Fibroblast of lung (primary cell): ENCODE measurements around the gene HIGD1A. TPM values are rescaled to one million over a fixed set of nuclear protein-coding genes. Genes with fewer than 3 reads are reported as not detected.
A peak's percentile ranks its signal among the peaks of the same experiment; 100 is the strongest.

ENCODE experiments used
- DNase-seq, 2 donors: peaks; one replicate each; pipeline versions ENCODE4 v3.0.0 to v3.0.0-alpha.2; 2010; ENCODE audit warnings: low read depth in 2 of 2
- H2AFZ ChIP-seq: 2 replicates; pipeline ENCODE4 v1.5.1; 2012; ENCODE audit warnings: low read length, control low read depth, inconsistent platforms
- H3K27ac ChIP-seq: 2 replicates; pipeline ENCODE4 v1.5.1; 2011; ENCODE audit warnings: low read length, control low read depth; ENCODE audit not compliant: insufficient read depth
- H3K27me3 ChIP-seq: 2 replicates; pipeline ENCODE4 v1.5.1; 2011; ENCODE audit warnings: mild to moderate bottlenecking, low read length; ENCODE audit not compliant: control insufficient read depth, insufficient read depth
- H3K36me3 ChIP-seq: 2 replicates; pipeline ENCODE4 v1.5.1; 2011; ENCODE audit warnings: low read length; ENCODE audit not compliant: control insufficient read depth, insufficient read depth
- H3K4me1 ChIP-seq: 2 replicates; pipeline ENCODE4 v1.5.1; 2011; ENCODE audit warnings: low read length; ENCODE audit not compliant: control insufficient read depth, insufficient read depth; ENCODE audit errors: extremely low read depth
- H3K4me2 ChIP-seq: 2 replicates; pipeline ENCODE4 v1.5.1; 2011; ENCODE audit warnings: low read length, control low read depth; ENCODE audit not compliant: insufficient read depth; ENCODE audit errors: extremely low read depth
- H3K4me3 ChIP-seq, 4 experiments: fragments of 200-600 bp in 1 of 4; sonication (generic) in 1 of 4; replicated peaks in 1 of 4; 2 replicates each; pipeline ENCODE4 v1.5.1; 2011 to 2016; ENCODE audit warnings: low read length in 4 of 4, low read depth in 3 of 4, mild to moderate bottlenecking in 3 of 4, control low read depth in 2 of 4, inconsistent platforms in 1 of 4, mixed read lengths in 1 of 4; ENCODE audit not compliant: insufficient read depth in 1 of 4; ENCODE audit errors: control extremely low read depth in 1 of 4
- H3K79me2 ChIP-seq: 2 replicates; pipeline ENCODE4 v1.5.1; 2012; ENCODE audit warnings: mild to moderate bottlenecking, low read length, inconsistent platforms; ENCODE audit not compliant: control insufficient read depth, insufficient read depth
- H3K9ac ChIP-seq: 2 replicates; pipeline ENCODE4 v1.5.1; 2011; ENCODE audit warnings: mild to moderate bottlenecking, low read length, control low read depth; ENCODE audit not compliant: insufficient read depth
- H3K9me3 ChIP-seq: 2 replicates; pipeline ENCODE4 v1.5.1; 2012; ENCODE audit warnings: low read depth, low read length; ENCODE audit not compliant: control insufficient read depth, insufficient read depth
- H4K20me1 ChIP-seq: 2 replicates; pipeline ENCODE4 v1.5.1; 2011; ENCODE audit warnings: low read length; ENCODE audit not compliant: control insufficient read depth, insufficient read depth; ENCODE audit errors: extremely low read depth
- EZH2 ChIP-seq: IDR thresholded peaks from 2 replicates; pipeline ENCODE4 v1.5.1; 2012; ENCODE audit warnings: low read length, control low read depth, mild to moderate bottlenecking; ENCODE audit errors: missing control alignments
- polyA plus RNA-seq, 2 donors: library from polyadenylated mRNA; depleted of rRNA in 1 of 2; stranded (reverse) in 1 of 2; unstranded in 1 of 2; fragments of >200 nt; gene quantifications; 2 replicates each; pipeline ENCODE4 v1.2.1, GENCODE V29; 2011 to 2012; ENCODE audit warnings: missing spikeins in 1 of 2
- total RNA-seq: library from RNA; depleted of rRNA; stranded (reverse); fragments of >200 nt; gene quantifications from 2 replicates; pipeline ENCODE4 v1.2.1, GENCODE V29; 2014
- TF ChIP-seq, protein P1 (sequence below), 2 donors: IDR thresholded peaks in 1 of 2; conservative IDR thresholded peaks in 1 of 2; 1 replicate in 1 of 2; 2 replicates in 1 of 2; pipeline ENCODE4 v1.5.1; 2011 to 2012; ENCODE audit warnings: low read length in 2 of 2, control low read depth in 1 of 2, inconsistent platforms in 1 of 2, low read depth in 1 of 2, mild to moderate bottlenecking in 1 of 2

Gene HIGD1A
- total and polyA plus RNA-seq, 2 donors (not counting 1 experiment from before 2014, with no cell fraction given): 121 to 245 TPM

DNA sequence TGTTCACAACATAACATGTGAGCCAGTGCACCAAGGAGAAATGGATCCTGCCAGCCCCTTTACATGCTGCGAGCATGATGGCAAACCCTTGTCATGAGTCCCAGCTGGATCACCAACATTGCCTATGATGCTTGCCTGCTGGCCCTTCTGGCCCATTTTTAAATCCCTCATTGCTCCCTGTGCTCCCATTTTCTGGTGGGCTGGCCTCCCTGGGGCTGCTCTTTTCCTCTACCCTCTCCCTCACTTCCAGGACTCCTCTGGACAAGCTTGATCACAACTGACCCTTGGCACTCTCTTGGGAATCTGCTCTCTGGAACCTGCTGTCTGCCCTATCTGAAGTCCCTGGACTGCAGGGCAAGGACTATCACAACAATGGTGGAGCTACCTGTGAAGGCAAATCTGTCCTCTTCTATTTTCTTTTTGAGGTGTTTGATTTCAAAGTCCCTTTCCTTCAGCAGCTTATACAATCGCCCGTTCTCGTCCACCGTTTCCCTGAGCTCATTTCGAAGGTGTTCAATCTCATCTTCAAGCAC lies 47.5 kb downstream of the HIGD1A start:
- Histone ChIP-seq H3K27ac (no peak overlapping the region), H3K4me2 (no peak overlapping the region), H3K79me2 (no peaks in the 10 kb centered on the region), H3K4me1 (peaks cover 2% of the 10 kb centered on the region), H2AFZ (no peak overlapping the region), H3K36me3 (no peaks in the 10 kb centered on the region), H4K20me1 (no peaks in the 10 kb centered on the region), H3K4me3 (no peak overlapping the region), H3K9me3 (no peaks in the 10 kb centered on the region), H3K27me3 (no peaks in the 10 kb centered on the region), H3K9ac (no peak overlapping the region)
- TF ChIP-seq, protein P1, sequence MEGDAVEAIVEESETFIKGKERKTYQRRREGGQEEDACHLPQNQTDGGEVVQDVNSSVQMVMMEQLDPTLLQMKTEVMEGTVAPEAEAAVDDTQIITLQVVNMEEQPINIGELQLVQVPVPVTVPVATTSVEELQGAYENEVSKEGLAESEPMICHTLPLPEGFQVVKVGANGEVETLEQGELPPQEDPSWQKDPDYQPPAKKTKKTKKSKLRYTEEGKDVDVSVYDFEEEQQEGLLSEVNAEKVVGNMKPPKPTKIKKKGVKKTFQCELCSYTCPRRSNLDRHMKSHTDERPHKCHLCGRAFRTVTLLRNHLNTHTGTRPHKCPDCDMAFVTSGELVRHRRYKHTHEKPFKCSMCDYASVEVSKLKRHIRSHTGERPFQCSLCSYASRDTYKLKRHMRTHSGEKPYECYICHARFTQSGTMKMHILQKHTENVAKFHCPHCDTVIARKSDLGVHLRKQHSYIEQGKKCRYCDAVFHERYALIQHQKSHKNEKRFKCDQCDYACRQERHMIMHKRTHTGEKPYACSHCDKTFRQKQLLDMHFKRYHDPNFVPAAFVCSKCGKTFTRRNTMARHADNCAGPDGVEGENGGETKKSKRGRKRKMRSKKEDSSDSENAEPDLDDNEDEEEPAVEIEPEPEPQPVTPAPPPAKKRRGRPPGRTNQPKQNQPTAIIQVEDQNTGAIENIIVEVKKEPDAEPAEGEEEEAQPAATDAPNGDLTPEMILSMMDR (conservative IDR thresholded peaks at IDR 0.05 in 1 of 2, IDR thresholded peaks at IDR 0.05 in 1 of 2; ENCODE audit: low read depth in 1 of 2, low read length in 2 of 2): no peak
- TF ChIP-seq EZH2: no peak
- no peak for DNase-seq

DNA sequence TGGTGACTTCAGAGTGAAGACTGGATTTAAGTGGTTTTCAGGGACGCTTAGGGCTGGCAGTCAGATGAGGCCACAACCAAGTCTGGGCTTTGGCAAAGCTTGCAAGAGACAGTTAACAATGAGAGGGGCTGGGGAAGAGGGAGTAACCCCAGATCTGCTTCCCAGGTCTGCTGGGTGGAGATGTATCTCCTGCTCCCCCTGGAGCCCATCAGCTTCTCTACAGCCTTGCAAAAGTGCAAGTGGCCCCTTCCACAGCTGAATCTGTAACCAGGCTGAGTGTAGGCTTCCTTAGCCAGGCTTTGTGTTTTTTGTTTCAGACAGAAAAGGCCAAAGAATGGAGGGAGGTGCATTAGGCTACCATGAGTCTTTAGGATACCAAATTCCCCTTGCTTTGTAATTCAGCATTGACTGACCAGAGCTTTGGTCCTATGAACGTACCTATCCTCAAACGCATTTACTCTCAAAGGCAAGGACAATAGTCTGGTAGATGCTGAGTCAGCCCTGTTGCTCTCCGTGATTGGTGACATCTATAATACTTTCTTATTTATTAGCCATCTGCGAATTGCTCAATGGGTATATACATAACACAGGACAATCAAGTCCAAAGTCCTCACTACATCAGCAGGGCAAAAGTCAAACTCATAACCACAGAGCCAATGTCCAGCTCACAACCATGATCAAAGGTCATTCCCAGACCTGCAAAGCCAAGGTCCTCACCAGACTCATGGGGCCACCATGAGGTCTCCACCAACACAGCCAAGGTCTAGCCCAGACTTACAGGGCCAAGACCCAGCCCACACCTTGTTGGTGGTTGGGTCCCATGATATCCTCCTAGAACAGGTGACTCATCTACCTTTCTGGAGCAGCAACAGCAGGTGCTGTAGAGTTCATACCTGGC lies 48.4 kb downstream of the HIGD1A start:
- Histone ChIP-seq H3K4me2 (no peak overlapping the region), H3K4me3 (no peak overlapping the region), H3K9ac (no peak overlapping the region), H3K9me3 (no peaks in the 10 kb centered on the region), H3K36me3 (no peaks in the 10 kb centered on the region), H3K27ac (no peak overlapping the region), H3K27me3 (no peaks in the 10 kb centered on the region), H4K20me1 (no peaks in the 10 kb centered on the region), H3K79me2 (no peaks in the 10 kb centered on the region), H3K4me1 (no peaks in the 10 kb centered on the region), H2AFZ (no peak overlapping the region)
- TF ChIP-seq, protein P1 (conservative IDR thresholded peaks at IDR 0.05 in 1 of 2, IDR thresholded peaks at IDR 0.05 in 1 of 2; ENCODE audit: low read depth in 1 of 2, low read length in 2 of 2): peak; percentile 71 to 75
- TF ChIP-seq EZH2: no peak
- peak; percentile 16 to 59 for DNase-seq

DNA sequence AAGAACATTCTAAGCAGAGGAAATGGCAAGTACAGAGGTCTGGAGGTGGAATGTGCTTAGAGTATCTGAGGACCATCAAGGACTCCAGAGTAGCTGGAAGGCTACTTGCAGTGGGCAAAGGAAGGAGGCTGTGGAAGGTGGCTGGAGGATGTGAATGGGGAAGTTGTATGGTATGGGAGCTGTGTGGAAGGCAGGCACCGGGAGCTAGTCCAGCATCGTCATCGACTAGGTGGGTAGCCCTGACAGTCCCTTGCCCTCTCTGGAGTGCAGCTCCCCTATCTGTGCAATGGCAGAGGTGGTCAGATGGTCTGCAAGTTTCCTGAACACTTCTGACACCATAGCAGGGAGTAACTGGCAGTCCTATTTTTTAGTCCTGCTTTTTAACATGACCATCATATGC lies 50.5 kb downstream of the HIGD1A start:
- no peaks in the 10 kb centered on the region for H3K4me1 ChIP-seq
- no peaks in the 10 kb centered on the region for H3K9me3 ChIP-seq
- H3K27me3 ChIP-seq: no peaks in the 10 kb centered on the region
- TF ChIP-seq EZH2: no peak
- TF ChIP-seq, protein P1 (conservative IDR thresholded peaks at IDR 0.05 in 1 of 2, IDR thresholded peaks at IDR 0.05 in 1 of 2; ENCODE audit: low read depth in 1 of 2, low read length in 2 of 2): no peak
- H3K4me3 ChIP-seq: no peak overlapping the region
- no peak overlapping the region for H3K9ac ChIP-seq
- no peak overlapping the region for H3K27ac ChIP-seq
- no peak for DNase-seq
- no peaks in the 10 kb centered on the region for H3K79me2 ChIP-seq
- no peak overlapping the region for H2AFZ ChIP-seq
- no peaks in the 10 kb centered on the region for H4K20me1 ChIP-seq
- H3K36me3 ChIP-seq: no peaks in the 10 kb centered on the region
- H3K4me2 ChIP-seq: no peak overlapping the region
